Right kidney (tissue), 1 donor: ENCODE data around the gene DNLZ.
"Not testable (repeated sequence)": the region's sequence is repeated elsewhere in the genome, so short reads cannot be mapped to it uniquely, and the experiment has no call there.

Experiments
- DNase-seq: peaks from one replicate; pipeline ENCODE4 v3.0.0-alpha.2; 2016

Gene DNLZ

DNA sequence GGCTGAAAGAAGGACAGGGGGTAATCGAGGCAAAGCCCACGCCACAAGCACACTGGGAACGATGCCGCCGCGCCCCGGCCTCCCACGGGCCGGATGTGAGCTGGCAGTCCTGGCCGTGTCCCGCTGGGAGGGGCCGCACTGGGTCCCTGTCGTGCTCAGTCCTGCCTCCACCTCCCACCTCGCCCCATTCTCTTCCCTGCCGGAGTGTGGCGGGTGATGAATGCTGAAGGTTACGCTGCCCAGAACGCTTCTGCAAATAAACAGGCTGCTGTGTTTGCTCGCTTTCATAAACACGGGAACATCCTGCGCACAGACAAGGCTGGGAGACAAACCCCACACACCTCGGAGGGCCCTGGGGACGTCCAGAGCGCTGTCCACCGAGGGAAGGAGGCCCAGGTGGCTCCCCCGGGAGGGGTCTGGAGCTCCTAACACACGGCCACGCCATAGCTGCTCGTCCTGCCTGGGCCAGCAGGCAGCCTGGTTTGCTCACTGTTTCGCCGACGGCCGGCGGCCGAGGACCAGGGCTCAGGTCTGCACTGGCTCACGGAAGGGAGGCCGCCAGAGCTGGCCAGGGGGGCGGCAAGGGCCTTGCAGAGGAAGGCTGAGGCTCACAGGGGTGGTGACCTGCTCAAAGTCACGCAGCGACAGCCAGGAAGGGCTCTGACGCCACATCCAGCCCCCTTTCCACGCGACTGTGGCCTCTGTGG lies 2.3 kb downstream of the DNLZ start:
- no peak for DNase-seq

DNA sequence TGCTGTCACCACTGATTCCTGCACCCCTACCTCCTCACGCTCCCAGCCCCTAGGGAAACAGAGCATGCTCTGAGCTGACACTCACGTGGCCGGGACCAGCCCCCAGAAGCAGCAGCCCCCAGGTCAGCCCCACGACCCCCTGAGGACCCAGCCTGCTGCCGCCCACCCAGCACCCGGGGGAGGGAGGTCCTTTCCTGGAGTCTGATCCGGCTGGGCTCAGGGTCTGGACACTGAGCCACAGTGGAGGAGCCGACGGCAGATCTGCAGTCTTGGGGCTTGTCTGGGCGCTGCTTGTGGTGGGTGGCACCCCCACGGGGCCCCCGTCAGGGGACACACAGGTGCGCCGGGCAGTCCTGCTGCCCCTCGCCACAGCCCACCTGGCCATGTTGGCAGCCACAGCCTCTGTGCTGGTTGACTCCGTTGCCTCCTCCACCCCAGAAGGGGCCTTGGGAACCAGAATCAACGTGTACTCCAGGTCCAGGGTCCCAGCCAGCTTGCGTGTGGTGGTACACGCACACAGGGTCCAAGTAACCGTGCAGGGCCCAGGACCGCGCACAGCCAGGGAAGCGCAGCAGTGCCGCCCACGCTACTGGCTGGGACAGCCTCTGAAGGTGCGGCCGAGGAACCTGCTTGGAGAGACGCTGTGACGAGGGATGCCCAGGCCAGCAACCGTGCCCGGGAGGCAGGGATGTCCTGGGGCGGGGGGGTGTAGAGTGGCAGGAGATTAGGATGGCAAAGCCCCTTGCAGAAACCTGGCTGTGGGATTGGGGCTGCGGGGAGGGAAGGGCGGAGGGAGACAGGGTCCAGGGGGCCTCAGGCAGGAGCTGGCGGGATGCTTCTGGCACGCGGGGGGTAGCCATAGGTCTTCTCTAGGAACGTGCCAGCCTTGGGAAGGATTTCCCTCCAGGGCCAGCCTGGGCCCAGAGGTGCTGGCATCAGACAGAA lies 3.5 kb downstream of the DNLZ start:
- DNase-seq: no peak

DNA sequence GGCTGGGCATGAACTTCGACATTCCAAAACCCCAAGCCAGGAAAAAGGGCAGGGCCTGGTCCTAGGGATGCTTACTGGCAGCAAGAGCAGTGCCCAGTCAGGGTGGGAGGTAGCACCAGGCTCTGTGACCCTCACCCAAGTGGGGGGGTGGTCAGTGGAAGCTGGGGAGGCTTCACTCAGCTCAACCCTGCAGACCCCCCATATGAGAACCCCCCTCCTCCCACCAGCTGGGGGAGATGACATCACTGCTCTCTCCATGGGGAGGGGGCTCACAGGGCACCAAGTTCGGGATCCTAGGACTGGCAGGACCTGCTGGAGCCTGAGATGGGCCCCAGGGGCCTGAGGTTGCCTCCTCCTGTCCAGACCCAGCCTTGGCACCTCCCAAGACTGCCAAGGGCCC lies 4.7 kb downstream of the DNLZ start:
- DNase-seq: no peak

DNA sequence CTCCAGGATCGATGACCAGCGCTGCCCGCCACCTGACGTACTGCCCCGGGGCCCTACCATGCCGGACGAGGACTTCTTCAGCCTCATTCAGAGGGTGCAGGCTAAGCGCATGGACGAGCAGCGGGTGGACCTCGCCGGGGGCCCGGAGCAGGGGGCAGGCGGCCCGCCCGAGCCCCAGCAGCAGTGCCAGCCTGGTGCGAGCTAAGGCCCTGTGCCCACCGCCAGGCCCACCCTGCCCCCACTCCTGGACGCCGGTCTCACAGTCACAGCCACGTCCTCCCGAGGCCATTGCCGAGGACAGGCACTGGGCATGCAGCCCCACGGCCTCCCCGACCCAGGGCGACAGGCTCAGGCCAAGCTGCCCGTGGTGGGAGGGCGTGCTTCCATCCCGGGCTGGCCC lies 5.5 kb downstream of the DNLZ start:
- no peak for DNase-seq

DNA sequence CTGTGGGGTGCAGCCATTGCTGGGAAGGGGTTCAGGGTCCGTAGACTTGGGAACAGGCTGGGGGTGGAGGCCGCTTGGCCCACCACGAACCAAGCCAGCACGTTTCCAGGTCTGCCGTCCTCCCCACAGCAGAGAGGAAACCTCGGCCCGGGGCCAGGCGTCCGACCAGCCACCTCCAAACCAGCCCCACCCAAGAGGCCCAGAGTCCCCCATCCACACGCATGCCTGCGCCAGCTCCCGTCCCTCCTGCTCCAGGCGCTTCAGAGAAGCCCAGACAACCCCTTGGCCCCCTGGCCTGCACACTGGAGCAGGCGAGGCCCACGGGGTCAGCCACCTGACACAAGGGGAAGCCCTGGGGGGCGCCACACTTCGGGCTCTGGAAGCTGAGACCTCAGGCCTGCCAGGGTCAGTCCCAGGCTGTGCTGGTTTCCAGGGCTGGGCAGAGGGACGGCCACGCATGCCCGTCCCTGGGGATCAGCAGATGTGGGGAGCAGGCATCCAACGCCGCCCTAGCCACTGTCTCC lies 6.3 kb downstream of the DNLZ start:
- no peak for DNase-seq

DNA sequence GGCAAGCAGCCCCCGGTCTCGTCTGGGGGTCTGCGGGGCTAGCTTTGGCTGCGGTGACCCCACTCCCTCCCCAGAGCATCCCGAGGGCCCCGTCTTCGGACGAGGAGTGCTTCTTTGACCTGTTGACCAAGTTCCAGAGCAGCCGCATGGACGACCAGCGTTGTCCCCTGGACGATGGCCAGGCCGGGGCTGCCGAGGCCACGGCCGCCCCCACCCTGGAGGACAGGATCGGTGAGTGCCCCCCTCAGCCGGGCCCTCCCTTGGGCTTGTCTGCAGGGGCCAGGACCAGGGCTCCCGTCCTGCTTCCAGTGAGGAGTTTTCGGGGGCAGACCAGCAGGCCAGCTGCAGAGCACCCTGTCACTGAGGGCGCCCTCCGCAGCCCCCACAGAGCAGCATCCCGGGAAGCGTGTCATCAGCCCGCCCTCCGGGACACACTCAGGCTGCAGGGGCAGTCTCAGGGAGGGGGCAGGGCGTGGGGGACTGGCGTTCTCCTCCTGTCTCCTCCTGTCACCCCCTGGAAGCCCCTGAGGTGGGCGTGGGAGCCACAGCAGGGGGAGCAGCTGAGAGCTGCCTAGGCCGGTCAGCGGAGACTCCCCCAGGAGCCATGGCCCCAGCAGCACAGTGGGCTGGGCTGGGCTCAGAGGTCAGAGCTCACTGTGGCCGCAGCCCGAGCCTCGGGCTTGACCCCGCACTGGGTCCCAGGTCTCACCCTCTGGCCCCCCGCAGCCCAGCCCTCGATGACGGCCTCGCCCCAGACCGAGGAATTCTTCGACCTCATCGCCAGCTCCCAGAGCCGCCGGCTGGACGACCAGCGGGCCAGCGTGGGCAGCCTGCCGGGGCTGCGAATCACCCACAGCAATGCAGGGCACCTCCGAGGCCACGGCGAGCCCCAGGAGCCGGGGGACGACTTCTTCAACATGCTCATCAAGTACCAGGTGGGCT lies 7.7 kb downstream of the DNLZ start:
- DNase-seq: no peak

DNA sequence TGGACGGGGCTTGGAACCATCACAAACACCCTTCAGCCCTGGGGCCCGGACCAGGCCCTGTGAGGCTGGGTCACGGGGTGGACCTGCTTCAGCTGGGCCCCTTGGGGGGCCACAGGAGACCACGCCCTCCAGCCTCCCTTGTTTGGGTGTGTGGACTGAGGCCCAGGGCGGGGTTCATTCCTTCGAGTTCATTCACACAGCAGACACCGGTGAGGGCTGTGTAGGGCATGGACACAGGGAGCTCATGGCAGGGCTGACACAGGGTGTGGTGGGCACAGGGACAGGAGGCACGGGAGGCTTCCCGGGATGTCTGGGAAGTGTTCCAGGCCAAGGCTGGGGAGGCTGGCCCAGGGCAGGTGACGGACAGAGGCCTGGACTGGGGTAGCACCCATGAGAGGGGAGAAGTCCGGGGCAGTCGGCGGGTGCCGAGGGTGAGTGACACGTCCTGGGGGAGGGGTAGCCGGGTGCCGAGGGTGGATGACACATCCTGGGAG lies 8.9 kb downstream of the DNLZ start:
- no peak for DNase-seq

DNA sequence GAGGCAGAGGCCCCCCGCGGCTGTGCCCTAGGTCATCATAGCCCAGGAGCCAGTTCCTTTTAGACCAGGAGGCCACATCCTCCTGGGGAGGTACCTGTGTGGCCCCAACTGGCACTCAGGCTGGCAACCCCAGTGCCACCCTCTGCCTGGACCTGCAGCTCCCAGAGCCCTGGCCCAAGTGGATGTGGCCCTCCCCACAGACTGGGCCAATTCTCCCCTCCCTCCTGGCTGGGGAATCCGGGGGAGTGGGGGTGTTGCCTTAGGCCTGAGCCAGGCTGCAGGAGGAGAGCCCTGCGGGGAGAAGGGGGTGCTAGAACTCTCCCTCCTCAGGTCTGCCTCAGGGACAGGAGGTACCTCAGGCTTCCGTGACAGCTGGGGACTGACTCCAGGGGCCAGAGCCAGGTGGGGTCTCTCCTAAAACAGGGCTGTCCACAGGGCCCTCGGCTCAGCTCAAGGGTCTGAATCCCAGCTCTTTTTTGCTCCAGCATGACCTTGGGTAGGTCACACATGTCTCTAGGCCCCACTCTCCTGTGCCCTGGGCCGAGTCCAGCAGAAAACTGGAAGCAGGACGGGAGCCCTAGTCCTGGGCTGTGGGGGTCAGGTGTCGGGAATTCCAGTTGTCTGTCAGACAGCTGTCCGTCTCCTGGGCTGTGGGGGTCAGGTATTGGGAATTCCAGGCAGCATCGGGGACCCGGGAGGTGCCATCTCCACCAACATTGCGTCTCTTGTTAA lies 9.6 kb downstream of the DNLZ start:
- no peak for DNase-seq

DNA sequence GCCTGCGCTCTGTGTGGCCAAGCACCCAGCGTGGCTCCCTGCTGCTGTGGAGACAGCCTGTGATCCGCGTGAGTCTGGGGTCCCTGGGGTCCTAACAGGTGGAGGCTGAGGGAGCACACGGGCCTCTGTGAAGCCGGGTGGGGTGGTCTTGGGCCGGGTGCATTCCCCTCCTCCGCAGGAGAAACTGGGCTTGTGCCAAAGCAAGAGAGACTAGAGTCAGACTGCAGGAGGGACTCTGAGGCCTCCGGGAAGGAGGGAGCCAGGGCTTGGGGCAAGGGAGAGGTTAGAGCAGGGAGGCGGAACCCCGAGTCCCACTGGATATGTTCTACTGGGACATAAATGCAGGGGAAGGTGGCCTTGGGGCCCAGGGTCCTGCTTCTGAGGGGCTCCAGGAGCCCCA lies 10.5 kb downstream of the DNLZ start:
- no peak for DNase-seq

DNA sequence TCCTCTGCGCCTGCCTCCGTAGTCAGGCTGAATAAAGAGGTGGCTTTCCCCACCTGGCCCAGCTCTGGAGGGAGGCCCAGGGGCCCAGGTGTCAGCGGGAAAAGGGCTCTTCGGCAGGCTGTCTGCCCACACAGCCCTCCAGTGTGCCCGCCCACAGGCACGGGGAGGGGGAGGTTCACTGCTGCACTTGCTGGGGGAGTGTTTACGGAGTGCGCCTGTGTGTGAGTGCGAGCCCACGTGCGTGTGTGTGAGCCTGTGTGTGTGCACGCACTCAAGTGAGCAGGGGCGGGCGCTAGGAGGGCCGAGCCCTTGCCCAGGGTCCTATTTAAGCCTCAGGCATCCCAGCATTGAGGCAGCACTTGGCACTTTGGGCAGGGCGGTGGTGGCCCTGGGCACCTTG lies 10.9 kb downstream of the DNLZ start:
- no peak for DNase-seq

DNA sequence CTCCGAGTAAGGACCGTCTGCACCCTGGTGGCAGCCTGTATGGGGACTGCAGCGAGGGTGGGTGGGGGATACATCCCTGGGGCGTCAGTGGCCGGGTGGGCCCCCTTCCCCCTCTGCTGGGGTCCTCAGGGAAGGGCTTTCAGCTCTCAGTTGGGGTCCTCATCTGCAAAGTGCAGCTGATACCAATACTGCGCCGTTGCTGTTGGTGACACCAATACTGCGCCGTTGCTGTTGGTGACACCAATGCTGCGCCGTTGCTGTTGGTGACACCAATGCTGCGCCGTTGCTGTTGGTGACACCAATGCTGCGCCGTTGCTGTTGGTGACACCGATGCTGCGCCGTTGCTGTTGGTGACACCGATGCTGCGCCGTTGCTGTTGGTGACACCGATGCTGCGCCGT lies 11.7 kb downstream of the DNLZ start:
- DNase-seq: not testable (repeated sequence)

DNA sequence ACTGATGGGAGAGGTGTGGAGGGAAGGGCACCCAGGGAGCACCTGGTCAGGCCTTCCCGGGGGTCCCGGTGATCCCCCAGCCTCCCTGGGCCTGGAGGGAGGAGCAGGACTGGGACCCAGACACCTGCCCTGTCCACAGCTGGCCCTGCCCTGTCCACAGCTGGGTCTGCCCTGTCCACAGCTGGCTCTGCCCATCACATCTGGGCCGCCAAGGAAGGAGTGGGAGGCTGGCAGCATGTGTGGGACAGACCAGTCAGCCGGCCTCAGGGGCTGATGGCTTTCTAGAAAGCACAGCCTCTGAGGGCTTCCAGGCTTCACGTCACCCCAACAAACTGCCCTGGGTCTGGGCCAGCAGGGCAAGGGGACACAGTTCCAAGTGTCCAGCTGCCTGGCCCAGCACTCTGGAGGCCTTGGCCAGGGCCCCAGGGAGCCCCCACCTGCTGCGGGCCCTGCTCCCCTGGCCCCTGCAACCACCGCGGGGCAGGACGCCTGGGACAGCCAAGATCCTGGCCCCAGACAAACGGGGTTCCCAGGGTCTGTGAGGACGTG lies 12.2 kb downstream of the DNLZ start:
- no peak for DNase-seq

DNA sequence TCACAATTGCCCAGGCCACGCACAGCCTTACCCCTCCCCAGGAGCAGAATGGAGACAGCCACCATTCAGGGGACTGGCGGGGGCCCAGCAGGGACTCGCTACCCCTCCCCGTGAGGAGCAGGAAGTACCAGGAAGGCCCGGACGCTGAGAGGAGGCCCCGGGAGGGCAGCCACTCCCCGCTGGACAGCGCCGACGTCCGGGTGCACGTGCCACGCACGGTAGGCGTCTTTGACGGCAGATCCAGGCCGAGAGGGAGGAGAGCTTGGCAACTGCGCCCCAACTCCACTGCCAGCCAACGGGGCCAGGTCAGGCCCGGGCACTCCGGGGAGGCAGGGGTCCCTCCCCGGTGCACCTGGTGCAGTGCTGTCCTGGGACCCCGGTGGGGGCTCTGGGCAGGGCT lies 14.0 kb downstream of the DNLZ start:
- DNase-seq: no peak

DNA sequence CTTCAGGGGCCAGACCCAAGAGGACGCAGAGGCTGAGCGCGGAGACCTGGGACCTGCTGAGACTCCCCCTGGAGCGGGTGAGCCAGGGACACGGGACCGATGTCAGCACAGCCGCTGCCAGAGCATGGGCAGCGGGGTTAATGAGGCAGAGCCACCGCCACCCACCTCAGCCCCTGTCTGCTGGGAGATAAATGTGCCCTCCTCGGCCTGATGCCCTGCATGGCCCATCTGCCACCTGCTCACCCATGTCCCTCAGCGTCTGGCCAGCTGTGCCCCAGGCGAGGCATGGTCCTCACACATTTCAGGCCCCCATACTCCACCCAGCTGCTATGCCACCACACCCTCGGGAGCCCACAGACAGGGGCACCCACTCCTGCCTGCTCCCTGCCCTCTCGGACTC lies 14.9 kb downstream of the DNLZ start:
- no peak for DNase-seq

DNA sequence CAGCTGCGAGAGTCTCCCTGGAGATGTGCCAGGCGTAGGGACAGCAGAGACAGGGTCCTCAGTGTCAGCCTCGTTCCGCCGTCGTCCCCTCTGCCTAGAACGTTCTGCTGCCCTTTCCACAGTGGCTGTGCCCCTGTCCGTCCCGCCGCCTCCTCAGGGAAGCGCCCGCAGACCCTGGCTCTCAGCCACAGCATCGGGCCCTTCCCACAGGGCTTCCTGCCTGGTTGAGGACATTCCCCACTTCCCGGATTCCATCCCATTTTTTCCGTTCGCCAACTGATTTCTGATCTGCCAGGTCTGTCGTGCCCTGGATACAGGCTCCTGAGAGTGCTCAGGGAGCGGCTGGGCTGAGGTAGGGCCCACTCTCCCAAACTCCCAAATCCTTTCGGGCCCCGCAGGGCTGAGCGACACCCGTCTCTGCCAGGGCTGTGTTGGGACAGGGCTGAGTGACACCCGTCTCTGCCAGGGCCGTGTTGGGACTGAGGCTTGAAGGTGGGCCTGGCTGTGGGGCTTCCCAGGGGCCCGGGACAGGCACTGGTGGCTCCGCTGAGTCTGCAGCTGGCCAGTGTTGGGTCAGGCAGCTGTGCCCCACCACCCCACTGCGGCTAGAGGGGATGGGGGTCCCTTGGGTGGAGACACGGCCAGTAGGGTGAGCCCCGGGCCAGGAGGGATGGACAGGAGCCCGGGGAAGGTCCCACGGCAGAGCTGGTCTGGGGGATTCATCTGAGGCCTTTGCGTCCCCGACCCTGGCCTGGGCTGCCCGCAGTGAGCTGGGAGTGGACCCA lies 15.9 kb downstream of the DNLZ start:
- DNase-seq: no peak

DNA sequence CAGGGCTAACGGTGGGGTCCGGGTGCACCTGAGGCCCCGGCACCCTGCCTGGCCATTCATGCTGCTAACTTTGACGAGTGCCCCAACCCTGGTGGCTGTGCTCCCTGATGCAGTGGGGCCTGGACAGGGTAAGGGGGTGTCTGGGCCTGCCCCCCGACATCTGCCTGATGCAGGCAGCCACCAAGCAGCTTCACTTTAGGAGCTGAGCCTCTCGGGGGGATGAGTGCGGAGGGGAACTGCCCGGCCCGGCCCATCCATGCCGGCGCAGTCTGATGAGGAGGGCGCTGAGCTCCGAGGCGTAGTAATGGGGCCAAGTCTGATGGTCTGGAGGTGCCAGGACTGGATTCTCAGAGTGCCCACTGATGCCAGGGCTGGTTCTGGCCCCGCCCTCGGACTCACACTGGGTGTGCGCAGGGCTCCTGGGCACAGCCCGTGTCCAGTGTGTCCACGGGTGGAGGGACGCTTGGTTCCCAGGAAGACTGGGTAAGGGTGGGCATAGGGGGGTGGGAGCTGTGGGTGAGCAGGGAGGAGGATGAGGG lies 16.5 kb downstream of the DNLZ start:
- DNase-seq: no peak

DNA sequence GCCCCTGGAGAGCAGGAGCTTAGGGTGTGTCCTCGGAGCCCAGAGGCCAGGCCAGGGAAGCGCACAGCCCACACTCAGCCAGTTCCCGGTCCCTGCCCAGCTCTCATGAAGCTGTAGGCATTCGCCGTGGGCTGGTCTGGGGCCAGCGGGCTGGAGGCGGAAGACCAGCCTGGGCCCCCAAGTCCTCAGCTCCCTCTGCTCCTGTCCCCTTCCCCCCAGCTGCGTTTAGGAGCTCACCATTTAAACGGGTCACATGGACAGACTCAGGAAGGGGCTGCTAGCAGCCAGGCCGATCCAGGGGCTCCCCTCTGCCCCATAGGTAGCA lies 17.4 kb downstream of the DNLZ start:
- DNase-seq: no peak

DNA sequence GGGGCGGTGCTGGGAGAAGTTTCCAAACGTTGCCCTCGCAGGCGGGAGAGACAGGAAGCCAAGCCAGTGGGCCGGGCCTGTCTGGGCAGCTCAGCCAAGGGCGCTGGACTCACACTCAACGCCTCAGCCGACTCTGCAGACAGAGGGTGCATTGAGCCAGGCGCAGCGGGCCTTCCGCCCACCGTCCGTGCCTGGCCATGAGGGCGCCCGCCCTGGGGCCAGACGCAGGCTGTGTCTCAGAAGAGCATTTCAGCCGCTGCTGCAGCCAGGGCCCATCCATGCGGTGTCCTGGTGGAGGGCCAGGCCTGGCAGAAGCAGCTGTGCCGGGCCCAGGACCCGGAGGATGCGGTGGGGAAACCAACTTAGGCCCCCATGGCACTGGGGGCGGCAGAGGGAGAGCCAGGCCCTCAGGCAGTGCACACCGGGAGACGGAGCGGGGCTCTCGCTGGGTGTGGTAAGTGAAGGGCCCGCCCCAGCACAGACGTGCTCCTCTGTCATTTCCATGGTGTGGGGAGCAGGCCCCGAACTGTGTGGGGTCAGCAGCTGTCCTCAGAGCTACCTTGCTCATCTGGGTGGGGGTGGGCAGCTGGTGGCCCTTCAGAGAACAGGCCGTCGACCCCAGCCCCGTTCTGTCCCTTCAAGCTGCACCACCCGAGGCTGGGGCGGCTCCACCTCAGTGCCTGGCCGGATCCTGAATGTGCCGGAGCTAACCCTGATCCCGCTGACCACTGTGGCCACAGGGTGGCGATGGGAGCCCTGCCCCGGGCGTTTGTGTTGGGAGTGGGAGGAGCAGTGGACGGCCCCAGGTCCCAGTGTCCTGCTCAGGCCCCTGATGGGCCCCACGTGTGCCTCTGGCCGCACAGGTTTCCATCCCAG lies 18.0 kb downstream of the DNLZ start:
- DNase-seq: no peak
